Upper lobe of right lung (tissue), 1 donor: Measurements from ENCODE around the gene ST6GALNAC2. TPM values are rescaled to one million over a fixed set of nuclear protein-coding genes. Genes with fewer than 3 reads are reported as not detected.
"Not testable (repeated sequence)": the region's sequence is repeated elsewhere in the genome, so short reads cannot be mapped to it uniquely, and the experiment has no call there.

Source experiments
- ATAC-seq: fragments of 200-7000 bp; cut with Tn5 transposase; one replicate; pipeline ENCODE4 v1.9.1; 2020; ENCODE audit warnings: mild to moderate bottlenecking, moderate library complexity
- DNase-seq: peaks from one replicate; pipeline ENCODE4 v3.0.0-alpha.2; 2020
- H3K27ac ChIP-seq: fragments of 200-600 bp; one replicate; pipeline ENCODE4 v1.8.0; 2022
- H3K27me3 ChIP-seq: fragments of 200-600 bp; one replicate; pipeline ENCODE4 v1.8.0; 2022; ENCODE audit warnings: mild to moderate bottlenecking
- H3K36me3 ChIP-seq: fragments of 200-600 bp; one replicate; pipeline ENCODE4 v1.8.0; 2022
- H3K4me1 ChIP-seq: fragments of 200-600 bp; one replicate; pipeline ENCODE4 v1.8.0; 2022
- H3K4me3 ChIP-seq: fragments of 200-600 bp; one replicate; pipeline ENCODE4 v1.8.0; 2022; ENCODE audit warnings: mild to moderate bottlenecking
- H3K9me3 ChIP-seq: fragments of 200-600 bp; one replicate; pipeline ENCODE4 v1.8.0; 2022
- CTCF ChIP-seq: fragments of 200-600 bp; IDR thresholded peaks from one replicate; pipeline ENCODE4 v1.8.0; 2022; ENCODE audit warnings: antibody characterized with exemption
- intact Hi-C: fragments of 100-400 bp; cut with DNase I; formaldehyde crosslinking; loops from one replicate; pipeline ENCODE4 v1.11.0; 2022
- total RNA-seq: library from RNA; stranded (reverse); fragmentation: NEBNext Ultra II Directional; extraction: Animal tissue kit (Norgen Biotek cat#: 25700); gene quantifications from one replicate; pipeline ENCODE4 v1.2.1, GENCODE V29; 2021
- donor health status: DM: no; HTN: yes; CAD: no; lungs with severe emphysema.

The ST6GALNAC2 gene
- total RNA-seq, 1 donor from 2014 or later, result 24.5 TPM

- Histone ChIP-seq H3K27ac (no peak overlapping the region), H3K36me3 (no peaks in the 10 kb centered on the region), H3K4me1 (no peaks in the 10 kb centered on the region), H3K9me3 (no peaks in the 10 kb centered on the region), H3K27me3 (no peaks in the 10 kb centered on the region), H3K4me3 (no peak overlapping the region)
- no peak for TF ChIP-seq CTCF
- intact Hi-C loops, result no loop called here
- DNase-seq (peak; percentile 47), ATAC-seq (no peak)
Observed at GRCh38 chr17:76614912-76615617, 29.4 kb upstream of the ST6GALNAC2 start.

GRCh38 chr17:76614064-76614759, 28.6 kb upstream of the ST6GALNAC2 start:
- H3K27ac ChIP-seq, ATAC-seq, intact Hi-C loops, H3K27me3 ChIP-seq, H3K4me3 ChIP-seq, H3K4me1 ChIP-seq, H3K36me3 ChIP-seq, H3K9me3 ChIP-seq: not testable (repeated sequence)
- DNase-seq, result peak; percentile 4

- peak; percentile 69 for ATAC-seq
- intact Hi-C loops, result no loop called here
- H3K4me3 ChIP-seq, result no peak overlapping the region
Observed at GRCh38 chr17:76612977-76613851, 27.6 kb upstream of the ST6GALNAC2 start.

GRCh38 chr17:76612465-76612864, 26.8 kb upstream of the ST6GALNAC2 start:
- H3K27me3 ChIP-seq, result no peaks in the 10 kb centered on the region
- no peak for ATAC-seq
- intact Hi-C loops, result no loop called here
- H3K27ac ChIP-seq, result no peak overlapping the region
- H3K4me1 ChIP-seq, result no peaks in the 10 kb centered on the region
- TF ChIP-seq CTCF, result no peak
- no peak for DNase-seq
- no peaks in the 10 kb centered on the region for H3K9me3 ChIP-seq
- no peaks in the 10 kb centered on the region for H3K36me3 ChIP-seq
- H3K4me3 ChIP-seq, result no peak overlapping the region

More at GRCh38 chr17:76612977-76613851, 27.6 kb upstream of the ST6GALNAC2 start:
- H3K4me1 ChIP-seq, result no peaks in the 10 kb centered on the region
- DNase-seq, result peak; percentile 40
- no peaks in the 10 kb centered on the region for H3K36me3 ChIP-seq
- no peak overlapping the region for H3K27ac ChIP-seq
- no peaks in the 10 kb centered on the region for H3K27me3 ChIP-seq
- no peak for TF ChIP-seq CTCF
- H3K9me3 ChIP-seq, result no peaks in the 10 kb centered on the region

- Histone ChIP-seq H3K27ac (no peak overlapping the region), H3K36me3 (no peaks in the 10 kb centered on the region), H3K9me3 (no peaks in the 10 kb centered on the region), H3K4me3 (no peak overlapping the region), H3K4me1 (no peaks in the 10 kb centered on the region), H3K27me3 (no peaks in the 10 kb centered on the region)
- intact Hi-C loops, result no loop called here
- no peak for TF ChIP-seq CTCF
- ATAC-seq, result no peak
- DNase-seq, result peak; percentile 34
Observed at GRCh38 chr17:76611758-76612157, 26.1 kb upstream of the ST6GALNAC2 start.

GRCh38 chr17:76611080-76611749, 25.6 kb upstream of the ST6GALNAC2 start:
- intact Hi-C loops, ATAC-seq, H3K4me1 ChIP-seq, H3K27ac ChIP-seq, H3K27me3 ChIP-seq, H3K9me3 ChIP-seq, H3K4me3 ChIP-seq, H3K36me3 ChIP-seq: not testable (repeated sequence)
- DNase-seq, result peak; percentile 15

- intact Hi-C loops, H3K27ac ChIP-seq, H3K9me3 ChIP-seq, DNase-seq, H3K4me3 ChIP-seq, H3K36me3 ChIP-seq, H3K27me3 ChIP-seq, H3K4me1 ChIP-seq, ATAC-seq: not testable (repeated sequence)
Observed at GRCh38 chr17:76606685-76607084, 21.0 kb upstream of the ST6GALNAC2 start.
